OCI-LY1 (cell line): Measurements from ENCODE around the gene CCNY.

Experiments
- H2AFZ ChIP-seq: fragments of 200-600 bp; sonication (generic), shearing (Covaris generic); 2 replicates; pipeline ENCODE4 v1.6.0; 2014; ENCODE audit warnings: antibody characterized with exemption, mild to moderate bottlenecking, low read length
- H3F3A ChIP-seq: fragments of 200-600 bp; sonication (generic), shearing (Covaris generic); 2 replicates; pipeline ENCODE4 v1.6.0; 2014; ENCODE audit warnings: mild to moderate bottlenecking, antibody characterized with exemption, low read length, moderate library complexity; ENCODE audit not compliant: insufficient read depth
- H3K27ac ChIP-seq: fragments of 200-600 bp; sonication (generic); 2 replicates; pipeline ENCODE4 v1.5.1; 2014; ENCODE audit warnings: low read length, mixed run types, mild to moderate bottlenecking, low read depth; ENCODE audit not compliant: poor library complexity, severe bottlenecking
- H3K27me3 ChIP-seq: fragments of 200-600 bp; sonication (generic); 2 replicates; pipeline ENCODE4 v1.6.0; 2014; ENCODE audit warnings: antibody characterized with exemption, mild to moderate bottlenecking, low read length, moderate library complexity; ENCODE audit not compliant: insufficient read depth
- H3K36me3 ChIP-seq: fragments of 200-600 bp; sonication (generic); 2 replicates; pipeline ENCODE4 v1.6.1; 2014; ENCODE audit warnings: mild to moderate bottlenecking, antibody characterized with exemption, low read length, moderate library complexity, mixed read lengths; ENCODE audit not compliant: insufficient read depth
- H3K4me1 ChIP-seq: fragments of 200-600 bp; sonication (generic); 2 replicates; pipeline ENCODE4 v1.5.1; 2014; ENCODE audit warnings: mild to moderate bottlenecking, low read length, moderate library complexity; ENCODE audit not compliant: insufficient read depth, severe bottlenecking
- H3K4me2 ChIP-seq: fragments of 200-600 bp; sonication (generic), shearing (Covaris generic); 2 replicates; pipeline ENCODE4 v1.6.1; 2014; ENCODE audit warnings: low read length
- H3K4me3 ChIP-seq: fragments of 200-600 bp; sonication (generic); 2 replicates; pipeline ENCODE4 v1.5.1; 2014; ENCODE audit warnings: low read length, low read depth, mild to moderate bottlenecking, mixed read lengths; ENCODE audit not compliant: poor library complexity, severe bottlenecking
- H3K79me2 ChIP-seq: fragments of 200-600 bp; shearing (Covaris generic); 2 replicates; pipeline ENCODE4 v1.6.1; 2016; ENCODE audit warnings: mixed run types, low read length, mixed read lengths; ENCODE audit not compliant: insufficient read depth
- H3K9ac ChIP-seq: fragments of 200-600 bp; sonication (generic), shearing (Covaris generic); 2 replicates; pipeline ENCODE4 v1.6.1; 2014; ENCODE audit warnings: mild to moderate bottlenecking, low read length, mixed read lengths
- H3K9me2 ChIP-seq: fragments of 200-600 bp; sonication (generic), shearing (Covaris generic); 2 replicates; pipeline ENCODE4 v1.6.1; 2014; ENCODE audit warnings: low read depth, mild to moderate bottlenecking, low read length, mixed read lengths
- H3K9me3 ChIP-seq: fragments of 200-600 bp; shearing (Covaris generic); 2 replicates; pipeline ENCODE4 v1.6.1; 2014; ENCODE audit warnings: low read length, mixed read lengths
- H4K20me1 ChIP-seq: fragments of 200-600 bp; sonication (generic), shearing (Covaris generic); 2 replicates; pipeline ENCODE4 v1.6.0; 2016; ENCODE audit warnings: mild to moderate bottlenecking, low read length; ENCODE audit not compliant: insufficient read depth
- EZH2 ChIP-seq: fragments of 200-600 bp; sonication (generic), shearing (Covaris generic); IDR thresholded peaks from 2 replicates; pipeline ENCODE4 v1.8.0; 2017; ENCODE audit warnings: borderline replicate concordance, mixed run types, mild to moderate bottlenecking, antibody characterized with exemption, low read length, moderate library complexity, mixed read lengths
- TF ChIP-seq, protein P1 (sequence below): fragments of 200-600 bp; sonication (generic), shearing (Covaris generic); IDR thresholded peaks from 2 replicates; pipeline ENCODE4 v1.5.1; 2017; ENCODE audit warnings: mild to moderate bottlenecking, antibody characterized with exemption, low read length, moderate library complexity, mixed read lengths

The CCNY gene

DNA sequence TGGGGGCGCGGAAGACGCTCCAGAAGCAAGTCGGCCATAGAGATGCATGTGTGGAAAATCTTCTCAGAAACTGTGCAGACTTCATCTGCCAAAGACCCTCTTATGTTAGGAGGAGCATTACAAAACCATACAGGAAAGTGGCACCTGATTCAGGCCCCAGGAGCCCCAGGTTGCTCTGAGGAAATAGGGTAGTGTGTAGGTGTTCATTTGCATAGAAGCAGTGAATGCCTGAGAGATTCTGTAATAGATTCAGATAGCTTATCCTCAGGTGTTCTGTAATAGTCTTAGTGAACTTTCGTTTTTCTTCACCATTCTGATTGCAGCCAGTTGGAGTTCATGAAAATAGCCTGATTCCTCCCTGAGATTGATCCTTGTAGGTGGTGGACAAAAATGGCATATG, 162.4 kb downstream of the CCNY start:
- Histone ChIP-seq H3K79me2 (no peaks in the 10 kb centered on the region), H3K27me3 (no peaks in the 10 kb centered on the region), H3K9me3 (no peaks in the 10 kb centered on the region), H3K9ac (no peak overlapping the region), H3K36me3 (no peaks in the 10 kb centered on the region), H3F3A (no peaks in the 10 kb centered on the region), H2AFZ (no peak overlapping the region), H3K4me3 (no peak overlapping the region), H3K4me2 (peak overlapping the region; percentile 44; the same call in 1 of the 2 replicates), H4K20me1 (no peaks in the 10 kb centered on the region), H3K27ac (no peak overlapping the region), H3K9me2 (no peaks in the 10 kb centered on the region), H3K4me1 (peaks cover 31% of the 10 kb centered on the region)
- TF ChIP-seq, protein P1, sequence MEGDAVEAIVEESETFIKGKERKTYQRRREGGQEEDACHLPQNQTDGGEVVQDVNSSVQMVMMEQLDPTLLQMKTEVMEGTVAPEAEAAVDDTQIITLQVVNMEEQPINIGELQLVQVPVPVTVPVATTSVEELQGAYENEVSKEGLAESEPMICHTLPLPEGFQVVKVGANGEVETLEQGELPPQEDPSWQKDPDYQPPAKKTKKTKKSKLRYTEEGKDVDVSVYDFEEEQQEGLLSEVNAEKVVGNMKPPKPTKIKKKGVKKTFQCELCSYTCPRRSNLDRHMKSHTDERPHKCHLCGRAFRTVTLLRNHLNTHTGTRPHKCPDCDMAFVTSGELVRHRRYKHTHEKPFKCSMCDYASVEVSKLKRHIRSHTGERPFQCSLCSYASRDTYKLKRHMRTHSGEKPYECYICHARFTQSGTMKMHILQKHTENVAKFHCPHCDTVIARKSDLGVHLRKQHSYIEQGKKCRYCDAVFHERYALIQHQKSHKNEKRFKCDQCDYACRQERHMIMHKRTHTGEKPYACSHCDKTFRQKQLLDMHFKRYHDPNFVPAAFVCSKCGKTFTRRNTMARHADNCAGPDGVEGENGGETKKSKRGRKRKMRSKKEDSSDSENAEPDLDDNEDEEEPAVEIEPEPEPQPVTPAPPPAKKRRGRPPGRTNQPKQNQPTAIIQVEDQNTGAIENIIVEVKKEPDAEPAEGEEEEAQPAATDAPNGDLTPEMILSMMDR, result no peak
- no peak for TF ChIP-seq EZH2

DNA sequence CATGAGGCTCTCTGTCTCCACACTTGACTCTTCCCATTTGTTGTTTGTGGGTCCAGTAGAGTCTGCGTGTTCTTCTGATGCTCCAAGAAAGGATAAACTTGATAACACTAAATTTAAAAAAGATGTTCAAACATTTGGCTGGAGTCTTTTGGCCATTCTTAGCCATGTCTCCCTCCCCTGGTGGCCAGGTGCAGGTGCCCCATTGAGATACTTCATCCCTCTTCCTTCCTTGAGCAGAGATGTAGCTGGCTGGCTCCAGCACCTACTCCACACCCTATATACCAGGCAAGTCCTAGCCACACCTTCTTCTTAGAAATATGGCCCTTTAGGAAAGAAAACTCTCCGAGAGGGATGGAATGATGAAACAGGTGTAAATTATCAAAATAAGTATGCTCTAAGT, 165.6 kb downstream of the CCNY start:
- H3K4me3 ChIP-seq, result no peak overlapping the region
- H3K27ac ChIP-seq, result no peak overlapping the region
- no peaks in the 10 kb centered on the region for H3K36me3 ChIP-seq
- no peaks in the 10 kb centered on the region for H3F3A ChIP-seq
- no peaks in the 10 kb centered on the region for H3K27me3 ChIP-seq
- H2AFZ ChIP-seq, result no peak overlapping the region
- H3K79me2 ChIP-seq, result no peaks in the 10 kb centered on the region
- no peaks in the 10 kb centered on the region for H4K20me1 ChIP-seq
- H3K9me3 ChIP-seq, result no peaks in the 10 kb centered on the region
- peaks cover 16% of the 10 kb centered on the region for H3K4me1 ChIP-seq
- H3K9ac ChIP-seq, result no peak overlapping the region
- no peaks in the 10 kb centered on the region for H3K9me2 ChIP-seq
- H3K4me2 ChIP-seq, result no peak overlapping the region
- TF ChIP-seq EZH2, result no peak
- TF ChIP-seq, protein P1, result no peak; the same call in 1 of the 2 replicates

DNA sequence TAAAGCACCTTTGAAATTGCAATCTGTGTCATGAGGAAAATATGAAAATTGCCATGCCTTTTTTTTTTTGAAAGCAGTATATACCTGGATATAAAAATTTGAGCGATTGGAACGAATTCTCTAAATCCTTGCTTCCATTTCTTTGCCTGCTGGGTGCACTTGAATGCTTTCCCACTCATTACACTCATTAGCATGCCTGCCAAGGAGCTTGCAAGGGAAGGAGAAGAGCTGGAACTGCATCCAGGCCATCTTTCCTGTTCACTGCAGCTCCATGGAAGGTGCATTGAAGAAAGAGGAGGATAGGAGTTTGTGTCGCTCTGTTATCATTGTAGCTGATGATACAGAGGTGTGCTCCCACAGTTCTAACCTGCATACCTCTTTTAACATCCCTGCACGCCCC, 166.4 kb downstream of the CCNY start:
- Histone ChIP-seq H3K27me3 (no peaks in the 10 kb centered on the region), H3K36me3 (no peaks in the 10 kb centered on the region), H3K4me2 (no peak overlapping the region), H4K20me1 (no peaks in the 10 kb centered on the region), H3F3A (no peaks in the 10 kb centered on the region), H3K27ac (no peak overlapping the region), H3K9me2 (no peaks in the 10 kb centered on the region), H2AFZ (no peak overlapping the region), H3K79me2 (no peaks in the 10 kb centered on the region), H3K4me3 (no peak overlapping the region), H3K9me3 (no peaks in the 10 kb centered on the region), H3K4me1 (peaks cover 16% of the 10 kb centered on the region), H3K9ac (no peak overlapping the region)
- TF ChIP-seq EZH2, result no peak
- TF ChIP-seq, protein P1, result no peak
